OCI-LY1 (cell line): Measurements from ENCODE around the gene PTPRN2.

Experiments
- H2AFZ ChIP-seq: fragments of 200-600 bp; sonication (generic), shearing (Covaris generic); 2 replicates; pipeline ENCODE4 v1.6.0; 2014; ENCODE audit warnings: antibody characterized with exemption, mild to moderate bottlenecking, low read length
- H3F3A ChIP-seq: fragments of 200-600 bp; sonication (generic), shearing (Covaris generic); 2 replicates; pipeline ENCODE4 v1.6.0; 2014; ENCODE audit warnings: mild to moderate bottlenecking, antibody characterized with exemption, low read length, moderate library complexity; ENCODE audit not compliant: insufficient read depth
- H3K27ac ChIP-seq: fragments of 200-600 bp; sonication (generic); 2 replicates; pipeline ENCODE4 v1.5.1; 2014; ENCODE audit warnings: low read length, mixed run types, mild to moderate bottlenecking, low read depth; ENCODE audit not compliant: poor library complexity, severe bottlenecking
- H3K27me3 ChIP-seq: fragments of 200-600 bp; sonication (generic); 2 replicates; pipeline ENCODE4 v1.6.0; 2014; ENCODE audit warnings: antibody characterized with exemption, mild to moderate bottlenecking, low read length, moderate library complexity; ENCODE audit not compliant: insufficient read depth
- H3K36me3 ChIP-seq: fragments of 200-600 bp; sonication (generic); 2 replicates; pipeline ENCODE4 v1.6.1; 2014; ENCODE audit warnings: mild to moderate bottlenecking, antibody characterized with exemption, low read length, moderate library complexity, mixed read lengths; ENCODE audit not compliant: insufficient read depth
- H3K4me1 ChIP-seq: fragments of 200-600 bp; sonication (generic); 2 replicates; pipeline ENCODE4 v1.5.1; 2014; ENCODE audit warnings: mild to moderate bottlenecking, low read length, moderate library complexity; ENCODE audit not compliant: insufficient read depth, severe bottlenecking
- H3K4me2 ChIP-seq: fragments of 200-600 bp; sonication (generic), shearing (Covaris generic); 2 replicates; pipeline ENCODE4 v1.6.1; 2014; ENCODE audit warnings: low read length
- H3K4me3 ChIP-seq: fragments of 200-600 bp; sonication (generic); 2 replicates; pipeline ENCODE4 v1.5.1; 2014; ENCODE audit warnings: low read length, low read depth, mild to moderate bottlenecking, mixed read lengths; ENCODE audit not compliant: poor library complexity, severe bottlenecking
- H3K79me2 ChIP-seq: fragments of 200-600 bp; shearing (Covaris generic); 2 replicates; pipeline ENCODE4 v1.6.1; 2016; ENCODE audit warnings: mixed run types, low read length, mixed read lengths; ENCODE audit not compliant: insufficient read depth
- H3K9ac ChIP-seq: fragments of 200-600 bp; sonication (generic), shearing (Covaris generic); 2 replicates; pipeline ENCODE4 v1.6.1; 2014; ENCODE audit warnings: mild to moderate bottlenecking, low read length, mixed read lengths
- H3K9me2 ChIP-seq: fragments of 200-600 bp; sonication (generic), shearing (Covaris generic); 2 replicates; pipeline ENCODE4 v1.6.1; 2014; ENCODE audit warnings: low read depth, mild to moderate bottlenecking, low read length, mixed read lengths
- H3K9me3 ChIP-seq: fragments of 200-600 bp; shearing (Covaris generic); 2 replicates; pipeline ENCODE4 v1.6.1; 2014; ENCODE audit warnings: low read length, mixed read lengths
- H4K20me1 ChIP-seq: fragments of 200-600 bp; sonication (generic), shearing (Covaris generic); 2 replicates; pipeline ENCODE4 v1.6.0; 2016; ENCODE audit warnings: mild to moderate bottlenecking, low read length; ENCODE audit not compliant: insufficient read depth
- EZH2 ChIP-seq: fragments of 200-600 bp; sonication (generic), shearing (Covaris generic); IDR thresholded peaks from 2 replicates; pipeline ENCODE4 v1.8.0; 2017; ENCODE audit warnings: borderline replicate concordance, mixed run types, mild to moderate bottlenecking, antibody characterized with exemption, low read length, moderate library complexity, mixed read lengths
- TF ChIP-seq, protein P1 (sequence below): fragments of 200-600 bp; sonication (generic), shearing (Covaris generic); IDR thresholded peaks from 2 replicates; pipeline ENCODE4 v1.5.1; 2017; ENCODE audit warnings: mild to moderate bottlenecking, antibody characterized with exemption, low read length, moderate library complexity, mixed read lengths

Gene PTPRN2

DNA sequence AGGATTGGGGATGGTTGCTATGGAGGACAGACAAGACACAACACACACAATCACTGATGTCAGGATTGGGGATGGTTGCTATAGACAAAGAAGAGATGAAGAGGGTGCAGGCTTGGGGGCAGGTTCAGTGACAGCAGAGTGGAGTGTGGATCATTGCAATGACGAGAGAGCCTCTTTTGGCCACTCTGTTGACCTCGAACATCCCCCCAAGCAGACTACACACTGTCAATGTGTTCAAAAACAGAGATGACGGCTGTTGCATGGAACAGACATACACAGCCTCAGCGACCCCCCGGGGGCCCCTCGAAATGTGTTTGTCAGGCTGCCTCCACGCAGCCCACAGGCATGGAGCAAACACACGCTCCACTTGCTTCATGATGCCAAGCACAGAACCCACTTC lies 133.0 kb downstream of the PTPRN2 start:
- no peaks in the 10 kb centered on the region for H3K36me3 ChIP-seq
- no peaks in the 10 kb centered on the region for H3F3A ChIP-seq
- peaks cover 4% of the 10 kb centered on the region; the same call in 1 of the 2 replicates for H3K27me3 ChIP-seq
- no peaks in the 10 kb centered on the region for H3K4me1 ChIP-seq
- no peaks in the 10 kb centered on the region for H3K9me2 ChIP-seq
- H3K9me3 ChIP-seq = no peaks in the 10 kb centered on the region
- no peak overlapping the region for H3K27ac ChIP-seq
- H3K79me2 ChIP-seq = no peaks in the 10 kb centered on the region
- no peak for TF ChIP-seq EZH2
- TF ChIP-seq, protein P1, sequence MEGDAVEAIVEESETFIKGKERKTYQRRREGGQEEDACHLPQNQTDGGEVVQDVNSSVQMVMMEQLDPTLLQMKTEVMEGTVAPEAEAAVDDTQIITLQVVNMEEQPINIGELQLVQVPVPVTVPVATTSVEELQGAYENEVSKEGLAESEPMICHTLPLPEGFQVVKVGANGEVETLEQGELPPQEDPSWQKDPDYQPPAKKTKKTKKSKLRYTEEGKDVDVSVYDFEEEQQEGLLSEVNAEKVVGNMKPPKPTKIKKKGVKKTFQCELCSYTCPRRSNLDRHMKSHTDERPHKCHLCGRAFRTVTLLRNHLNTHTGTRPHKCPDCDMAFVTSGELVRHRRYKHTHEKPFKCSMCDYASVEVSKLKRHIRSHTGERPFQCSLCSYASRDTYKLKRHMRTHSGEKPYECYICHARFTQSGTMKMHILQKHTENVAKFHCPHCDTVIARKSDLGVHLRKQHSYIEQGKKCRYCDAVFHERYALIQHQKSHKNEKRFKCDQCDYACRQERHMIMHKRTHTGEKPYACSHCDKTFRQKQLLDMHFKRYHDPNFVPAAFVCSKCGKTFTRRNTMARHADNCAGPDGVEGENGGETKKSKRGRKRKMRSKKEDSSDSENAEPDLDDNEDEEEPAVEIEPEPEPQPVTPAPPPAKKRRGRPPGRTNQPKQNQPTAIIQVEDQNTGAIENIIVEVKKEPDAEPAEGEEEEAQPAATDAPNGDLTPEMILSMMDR = no peak
- no peaks in the 10 kb centered on the region for H4K20me1 ChIP-seq
- no peak overlapping the region for H3K4me2 ChIP-seq
- no peak overlapping the region for H3K4me3 ChIP-seq
- no peak overlapping the region for H3K9ac ChIP-seq
- no peak overlapping the region for H2AFZ ChIP-seq

DNA sequence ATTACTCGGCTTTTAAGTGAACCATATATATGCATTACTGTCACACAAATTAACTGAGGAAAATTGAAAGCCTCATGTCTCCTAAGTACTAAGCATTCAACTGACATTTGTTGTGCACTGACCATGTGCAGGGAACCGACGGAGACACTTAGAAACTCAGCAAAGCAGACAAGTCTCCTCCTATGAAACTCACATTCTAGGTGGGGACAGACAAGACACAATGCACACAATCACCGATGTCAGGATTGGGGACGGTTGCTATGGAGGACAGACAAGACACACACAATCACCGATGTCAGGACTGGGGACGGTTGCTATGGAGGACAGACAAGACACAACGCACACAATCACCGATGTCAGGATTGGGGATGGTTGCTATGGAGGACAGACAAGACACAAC lies 134.0 kb downstream of the PTPRN2 start:
- no peak overlapping the region for H3K27ac ChIP-seq
- H3K9me2 ChIP-seq = no peaks in the 10 kb centered on the region
- no peaks in the 10 kb centered on the region for H3K79me2 ChIP-seq
- no peak overlapping the region for H3K9ac ChIP-seq
- no peaks in the 10 kb centered on the region for H4K20me1 ChIP-seq
- no peaks in the 10 kb centered on the region for H3K4me1 ChIP-seq
- no peak overlapping the region for H3K4me3 ChIP-seq
- H3K27me3 ChIP-seq = peaks cover 4% of the 10 kb centered on the region; the same call in 1 of the 2 replicates
- H3K4me2 ChIP-seq = no peak overlapping the region
- H3F3A ChIP-seq = no peaks in the 10 kb centered on the region
- H3K9me3 ChIP-seq = no peaks in the 10 kb centered on the region
- no peaks in the 10 kb centered on the region for H3K36me3 ChIP-seq
- no peak overlapping the region for H2AFZ ChIP-seq
- TF ChIP-seq, protein P1 = no peak
- TF ChIP-seq EZH2 = no peak

- Histone ChIP-seq H3K4me1 (no peaks in the 10 kb centered on the region), H2AFZ (no peak overlapping the region), H3K4me3 (no peak overlapping the region), H3K27me3 (peaks cover 4% of the 10 kb centered on the region; the same call in 1 of the 2 replicates), H4K20me1 (no peaks in the 10 kb centered on the region), H3K79me2 (no peaks in the 10 kb centered on the region), H3K4me2 (no peak overlapping the region), H3F3A (no peaks in the 10 kb centered on the region), H3K9me2 (no peaks in the 10 kb centered on the region), H3K36me3 (no peaks in the 10 kb centered on the region), H3K9ac (no peak overlapping the region), H3K9me3 (no peaks in the 10 kb centered on the region), H3K27ac (no peak overlapping the region)
- TF ChIP-seq, protein P1 = no peak
- no peak for TF ChIP-seq EZH2
These were observed 135.3 kb downstream of the PTPRN2 start for GRCh38 chr7:158452331-158452730.
